HAP-1 (cell line): ENCODE measurements around the gene NCKAP5.

Experiments used
- DNase-seq, 2 experiments: peaks; one replicate each; pipeline ENCODE4 v3.0.0-alpha.2; 2016 to 2020; ENCODE audit warnings: low spot score in 2 of 2
- H3K27me3 ChIP-seq: fragments of 250-450 bp; sonication (Bioruptor Pico); 2 replicates; pipeline ENCODE4 v1.5.1; 2020; ENCODE audit warnings: low read depth, mild to moderate bottlenecking, moderate library complexity
- H3K36me3 ChIP-seq: fragments of 250-450 bp; sonication (Bioruptor Pico); replicated peaks from 2 replicates; pipeline ENCODE4 v1.5.1; 2020; ENCODE audit warnings: mild to moderate bottlenecking
- H3K4me1 ChIP-seq: fragments of 250-450 bp; sonication (Bioruptor Pico); 2 replicates; pipeline ENCODE4 v1.5.1; 2020; ENCODE audit warnings: mild to moderate bottlenecking
- H3K4me3 ChIP-seq: fragments of 250-450 bp; sonication (Bioruptor Pico); 2 replicates; pipeline ENCODE4 v1.5.1; 2020; ENCODE audit warnings: mild to moderate bottlenecking, moderate library complexity
- H3K9me3 ChIP-seq: fragments of 250-450 bp; sonication (Bioruptor Pico); 2 replicates; pipeline ENCODE4 v1.5.1; 2020; ENCODE audit warnings: mild to moderate bottlenecking, moderate library complexity
- in situ Hi-C: fragments of 300-500 bp; cut with MboI; formaldehyde crosslinking; loops from 3 replicates; pipeline ENCODE4 v1.14.3; 2020; ENCODE audit warnings: low sequenced_read_pairs, inconsistent platforms, mixed read lengths

NCKAP5 gene

DNA sequence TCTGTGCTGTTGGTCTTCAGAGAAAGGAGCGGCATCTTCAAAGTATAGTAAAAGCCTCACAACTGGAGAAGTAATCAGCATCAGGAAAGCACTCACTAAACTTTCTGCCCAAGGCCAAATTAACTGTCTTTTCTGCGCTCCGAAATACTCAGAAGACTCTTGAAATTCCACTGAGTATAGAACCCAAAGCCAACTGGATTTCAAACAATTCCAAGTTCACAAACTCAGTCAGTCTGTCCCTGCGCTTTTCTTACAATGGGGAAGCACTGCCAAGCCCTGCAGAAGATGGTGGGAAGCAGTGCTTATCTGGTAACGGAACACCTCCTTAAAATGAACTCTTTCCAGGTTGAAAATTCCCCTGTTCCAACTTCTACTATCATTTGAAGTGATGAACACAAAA lies 193.5 kb downstream of the NCKAP5 start:
- no peaks in the 10 kb centered on the region for H3K9me3 ChIP-seq
- DNase-seq, result no peak
- H3K4me3 ChIP-seq, result no peak overlapping the region
- H3K27me3 ChIP-seq, result no peaks in the 10 kb centered on the region
- in situ Hi-C loops, result no loop called here
- peaks cover 17% of the 10 kb centered on the region for H3K4me1 ChIP-seq
- no peaks in the 10 kb centered on the region for H3K36me3 ChIP-seq

DNA sequence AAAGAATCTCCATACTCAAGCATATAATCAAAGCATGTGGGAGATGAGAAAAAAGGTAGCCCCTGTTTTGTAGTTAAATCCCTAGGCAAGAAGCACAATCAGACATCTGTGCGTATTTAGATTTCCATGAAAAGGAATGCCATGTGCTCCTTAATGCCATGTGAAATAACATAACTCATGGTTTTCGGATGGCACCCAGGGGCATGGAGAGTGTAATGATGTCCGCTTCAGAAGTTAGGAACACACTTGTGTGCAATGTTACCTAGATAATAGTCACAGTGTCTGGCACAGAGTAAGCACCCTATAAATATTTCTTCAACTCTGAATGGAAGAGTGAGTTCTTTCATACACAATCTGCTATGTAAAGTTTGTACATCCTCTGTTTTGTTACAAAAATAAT lies 197.0 kb downstream of the NCKAP5 start:
- in situ Hi-C loops, result no loop called here
- no peaks in the 10 kb centered on the region for H3K36me3 ChIP-seq
- DNase-seq, result no peak
- no peaks in the 10 kb centered on the region for H3K9me3 ChIP-seq
- no peaks in the 10 kb centered on the region for H3K27me3 ChIP-seq
- peaks cover 27% of the 10 kb centered on the region for H3K4me1 ChIP-seq
- H3K4me3 ChIP-seq, result no peak overlapping the region

- no peak overlapping the region for H3K4me3 ChIP-seq
- in situ Hi-C loops, result no loop called here
- peak; percentile 10 to 93 for DNase-seq
- H3K9me3 ChIP-seq, result no peaks in the 10 kb centered on the region
- no peaks in the 10 kb centered on the region for H3K36me3 ChIP-seq
- H3K4me1 ChIP-seq, result peaks cover 27% of the 10 kb centered on the region
- no peaks in the 10 kb centered on the region for H3K27me3 ChIP-seq
These were observed 198.2 kb downstream of the NCKAP5 start for GRCh38 chr2:133369901-133370658.

DNA sequence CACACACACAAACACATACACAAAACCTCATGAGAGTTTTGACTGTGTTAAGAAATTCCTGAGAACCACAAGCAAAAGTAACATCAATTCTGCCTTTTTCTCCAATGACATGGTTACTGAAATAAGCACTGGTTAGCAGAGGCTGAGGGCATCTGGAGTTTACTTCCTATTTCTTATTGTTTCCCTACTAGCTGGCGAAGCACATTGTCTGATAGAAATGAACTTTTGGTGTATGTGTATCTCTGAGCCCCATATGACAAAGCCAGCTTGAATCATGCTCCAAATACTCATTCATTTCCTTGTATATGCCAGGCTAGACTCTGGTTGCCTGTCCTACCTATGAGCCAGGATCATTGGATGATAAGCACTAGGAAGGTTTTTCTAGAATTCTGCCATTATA lies 203.1 kb downstream of the NCKAP5 start:
- H3K9me3 ChIP-seq, result no peaks in the 10 kb centered on the region
- no peaks in the 10 kb centered on the region for H3K36me3 ChIP-seq
- H3K4me3 ChIP-seq, result no peak overlapping the region
- no peaks in the 10 kb centered on the region for H3K27me3 ChIP-seq
- in situ Hi-C loops, result no loop called here
- peaks cover 32% of the 10 kb centered on the region for H3K4me1 ChIP-seq
- no peak for DNase-seq

GRCh38 chr2:133364636-133365035 lies 203.6 kb downstream of the NCKAP5 start:
- DNase-seq, result no peak
- H3K36me3 ChIP-seq, result no peaks in the 10 kb centered on the region
- in situ Hi-C loops, result no loop called here
- H3K4me3 ChIP-seq, result no peak overlapping the region
- peaks cover 31% of the 10 kb centered on the region for H3K4me1 ChIP-seq
- no peaks in the 10 kb centered on the region for H3K27me3 ChIP-seq
- H3K9me3 ChIP-seq, result no peaks in the 10 kb centered on the region

DNA sequence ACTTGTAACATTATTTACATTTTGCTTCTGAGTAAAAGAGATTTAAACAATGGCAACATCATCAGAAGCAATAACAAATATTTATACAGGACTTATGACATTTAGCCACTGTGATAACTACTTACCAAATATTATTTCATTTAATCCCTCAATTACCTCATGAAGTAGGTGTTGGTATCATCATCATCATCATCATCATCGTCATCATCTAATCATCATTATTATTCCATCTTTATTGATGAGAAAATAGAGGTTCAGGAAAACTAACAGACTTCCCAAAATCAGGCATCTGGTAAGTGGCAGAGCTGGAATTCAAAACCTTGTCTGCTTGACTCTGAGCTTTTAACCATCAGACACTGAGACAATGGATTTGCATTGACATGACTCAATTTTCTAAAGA lies 204.4 kb downstream of the NCKAP5 start:
- H3K4me1 ChIP-seq, result peaks cover 32% of the 10 kb centered on the region
- no peak for DNase-seq
- H3K4me3 ChIP-seq, result no peak overlapping the region
- H3K9me3 ChIP-seq, result no peaks in the 10 kb centered on the region
- in situ Hi-C loops, result no loop called here
- H3K27me3 ChIP-seq, result no peaks in the 10 kb centered on the region
- H3K36me3 ChIP-seq, result no peaks in the 10 kb centered on the region

GRCh38 chr2:133362061-133362476 lies 206.2 kb downstream of the NCKAP5 start:
- in situ Hi-C loops, result no loop called here
- Histone ChIP-seq H3K36me3 (no peaks in the 10 kb centered on the region), H3K9me3 (no peaks in the 10 kb centered on the region), H3K4me1 (peaks cover 28% of the 10 kb centered on the region), H3K4me3 (no peak overlapping the region), H3K27me3 (no peaks in the 10 kb centered on the region)
- DNase-seq, result peak; percentile 55 to 90

GRCh38 chr2:133360882-133361281 lies 207.4 kb downstream of the NCKAP5 start:
- Histone ChIP-seq H3K36me3 (no peaks in the 10 kb centered on the region), H3K27me3 (no peaks in the 10 kb centered on the region), H3K9me3 (no peaks in the 10 kb centered on the region), H3K4me1 (peaks cover 25% of the 10 kb centered on the region), H3K4me3 (no peak overlapping the region)
- in situ Hi-C loops, result no loop called here
- DNase-seq, result no peak

DNA sequence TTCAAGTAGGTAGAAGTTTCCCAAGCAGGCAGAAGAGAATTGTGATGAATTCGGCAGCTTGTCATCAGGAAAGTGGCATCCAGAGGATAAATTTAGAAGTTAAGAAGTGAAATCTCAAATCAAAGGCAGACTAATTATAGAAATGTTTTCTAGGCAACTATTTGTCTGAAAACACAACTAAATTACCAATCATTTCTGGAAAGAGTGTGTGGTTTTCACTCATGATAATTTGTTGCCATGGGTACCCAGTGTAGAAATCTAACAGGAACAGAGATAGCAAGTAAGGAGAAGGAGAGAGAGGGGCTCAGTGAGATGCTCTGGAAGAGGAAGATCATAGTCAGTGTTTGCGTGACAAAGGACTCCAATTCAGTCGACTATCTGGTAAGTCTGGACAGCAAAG lies 208.1 kb downstream of the NCKAP5 start:
- Histone ChIP-seq H3K36me3 (no peaks in the 10 kb centered on the region), H3K4me1 (peaks cover 25% of the 10 kb centered on the region), H3K9me3 (no peaks in the 10 kb centered on the region), H3K4me3 (no peak overlapping the region), H3K27me3 (no peaks in the 10 kb centered on the region)
- in situ Hi-C loops, result no loop called here
- DNase-seq, result no peak

DNA sequence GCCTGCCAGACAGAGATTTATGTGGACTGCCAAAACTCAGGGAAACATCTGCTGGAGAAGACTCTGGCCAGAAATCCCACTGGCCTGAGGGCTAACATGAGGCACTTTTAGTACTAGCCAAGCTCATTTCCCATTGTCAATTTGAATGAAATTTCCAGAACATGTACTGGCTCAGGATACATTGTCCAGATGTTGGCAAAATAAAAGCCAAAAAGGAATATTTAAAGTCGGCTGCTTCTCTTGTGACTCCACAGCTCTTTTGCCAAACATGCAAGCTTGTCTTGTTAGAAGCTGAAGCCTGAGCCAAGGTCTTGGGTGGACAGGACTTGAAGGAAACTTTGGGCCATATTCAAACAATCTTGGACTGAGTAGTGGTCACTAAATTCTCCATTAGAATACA lies 215.5 kb downstream of the NCKAP5 start:
- Histone ChIP-seq H3K9me3 (no peaks in the 10 kb centered on the region), H3K4me1 (0 out of 2 replicates have a peak, but pooled peaks cover 3% of the 10 kb centered on the region), H3K36me3 (no peaks in the 10 kb centered on the region), H3K27me3 (no peaks in the 10 kb centered on the region), H3K4me3 (no peak overlapping the region)
- in situ Hi-C loops, result no loop called here
- DNase-seq, result no peak

DNA sequence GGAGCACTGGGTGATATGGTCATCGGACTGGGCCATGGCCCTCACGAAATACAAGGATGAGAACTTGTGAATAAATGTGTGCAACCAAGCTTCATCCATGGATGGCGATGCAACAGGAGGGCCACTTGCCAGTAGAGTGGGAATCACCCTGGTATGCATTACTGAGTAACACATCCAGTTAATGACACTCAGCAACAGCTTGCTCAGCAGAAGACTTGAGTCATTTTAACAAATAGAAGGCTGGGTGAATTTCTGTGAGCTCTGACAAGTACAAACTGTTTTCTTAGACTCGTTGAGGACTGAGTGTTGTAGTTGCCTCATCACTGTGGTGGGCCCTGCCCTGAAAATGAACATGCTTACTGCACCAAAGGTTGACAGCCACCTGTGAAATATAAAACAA lies 221.6 kb downstream of the NCKAP5 start:
- H3K4me3 ChIP-seq, result no peak overlapping the region
- in situ Hi-C loops, result no loop called here

GRCh38 chr2:133345638-133346037 lies 222.6 kb downstream of the NCKAP5 start:
- Histone ChIP-seq H3K4me3 (no peak overlapping the region), H3K4me1 (peaks cover 15% of the 10 kb centered on the region), H3K27me3 (no peaks in the 10 kb centered on the region), H3K36me3 (no peaks in the 10 kb centered on the region), H3K9me3 (no peaks in the 10 kb centered on the region)
- in situ Hi-C loops, result no loop called here
- DNase-seq, result no peak

More for the DNA sequence above, 221.6 kb downstream of the NCKAP5 start:
- Histone ChIP-seq H3K9me3 (no peaks in the 10 kb centered on the region), H3K4me1 (peaks cover 12% of the 10 kb centered on the region), H3K27me3 (no peaks in the 10 kb centered on the region), H3K36me3 (no peaks in the 10 kb centered on the region)
- DNase-seq, result no peak

- Histone ChIP-seq H3K9me3 (no peaks in the 10 kb centered on the region), H3K27me3 (no peaks in the 10 kb centered on the region), H3K36me3 (no peaks in the 10 kb centered on the region), H3K4me3 (no peak overlapping the region), H3K4me1 (peaks cover 23% of the 10 kb centered on the region)
- no peak for DNase-seq
- in situ Hi-C loops, result no loop called here
These were observed 223.4 kb downstream of the NCKAP5 start for GRCh38 chr2:133344849-133345248.

GRCh38 chr2:133343018-133343352 lies 225.3 kb downstream of the NCKAP5 start:
- no peak overlapping the region for H3K4me3 ChIP-seq
- no peaks in the 10 kb centered on the region for H3K27me3 ChIP-seq
- no peaks in the 10 kb centered on the region for H3K36me3 ChIP-seq
- in situ Hi-C loops, result no loop called here
- H3K9me3 ChIP-seq, result no peaks in the 10 kb centered on the region
- no peak for DNase-seq
- H3K4me1 ChIP-seq, result peaks cover 29% of the 10 kb centered on the region
